Measurements from ENCODE around the gene UROC1. TPM values are rescaled to one million over a fixed set of nuclear protein-coding genes. Genes with fewer than 3 reads are reported as not detected.
A peak's percentile ranks its signal among the peaks of the same experiment; 100 is the strongest.

Gene UROC1
- total and polyA plus RNA-seq, 9 of the 15 experiments (the other 6 are each of a cell fraction or from before 2014, with no cell fraction given) = not detected

- TF ChIP-seq HINFP (tag; conservative IDR thresholded peaks at IDR 0.05; ENCODE audit: low read depth) = no peak
- TF ChIP-seq DACH1 (IDR thresholded peaks at IDR 0.05; ENCODE audit: partially characterized antibody) = peak; percentile 59
- TF ChIP-seq L3MBTL2 (IDR thresholded peaks at IDR 0.05) = peak; percentile 90
- 0 out of 2 replicates have a peak, but pooled peaks have one; percentile 46 for TF ChIP-seq HDAC2 (IDR thresholded peaks at IDR 0.05)
- 0 out of 2 replicates have a peak, but pooled peaks have one; percentile 49 for TF ChIP-seq NBN (IDR thresholded peaks at IDR 0.05; ENCODE audit: low read depth)
- TF ChIP-seq UBTF (IDR thresholded peaks at IDR 0.05; ENCODE audit: borderline replicate concordance in 1 of 2, low read depth in 2 of 2, low read length in 2 of 2) = 0 out of 4 replicates have a peak, but pooled peaks of 1 of the 2 experiments have one; percentile 27
- 0 out of 2 replicates have a peak, but pooled peaks have one; percentile 36 for TF ChIP-seq EP400 (IDR thresholded peaks at IDR 0.05)
- TF ChIP-seq MAZ (CRISPR knock-in tag; conservative IDR thresholded peaks at IDR 0.05 in 1 of 2, IDR thresholded peaks at IDR 0.05 in 1 of 2) = no peak
- TF ChIP-seq TOE1 (IDR thresholded peaks at IDR 0.05; ENCODE audit: borderline replicate concordance) = no peak
- TF ChIP-seq TOE1 (CRISPR knock-in tag; IDR thresholded peaks at IDR 0.05; ENCODE audit: borderline replicate concordance, low read depth) = no peak
- peak; percentile 87 for TF ChIP-seq ATF3 (IDR thresholded peaks at IDR 0.05)
- TF ChIP-seq ATF3 (CRISPR knock-in tag; conservative IDR thresholded peaks at IDR 0.05) = 0 out of 2 replicates have a peak, but pooled peaks have one; percentile 17
- 0 out of 2 replicates have a peak, but pooled peaks have one; percentile 36 for TF ChIP-seq CXXC5 (CRISPR knock-in tag; IDR thresholded peaks at IDR 0.05)
- no peak for TF ChIP-seq CC2D1A (IDR thresholded peaks at IDR 0.05)
- peak; percentile 73 for TF ChIP-seq ARID1B (IDR thresholded peaks at IDR 0.05)
- no peak for TF ChIP-seq BACH1 (tag; IDR thresholded peaks at IDR 0.05)
- TF ChIP-seq NFATC3 (IDR thresholded peaks at IDR 0.05) = peak; percentile 94
- no peak for TF ChIP-seq ZNF584 (CRISPR knock-in tag; IDR thresholded peaks at IDR 0.05; ENCODE audit: low read depth)
- TF ChIP-seq ATF7 (IDR thresholded peaks at IDR 0.05) = peak; percentile 81
- 0 out of 4 replicates have a peak, but pooled peaks of 1 of the 2 experiments have one; percentile 30 for TF ChIP-seq ZNF639 (CRISPR knock-in tag; conservative IDR thresholded peaks at IDR 0.05 in 1 of 2, IDR thresholded peaks at IDR 0.05 in 1 of 2)
- no peak for TF ChIP-seq POLR2H (tag; IDR thresholded peaks at IDR 0.05; ENCODE audit: low read depth)
- peak; percentile 93 for TF ChIP-seq FOSL1 (tag; conservative IDR thresholded peaks at IDR 0.05)
Observed at GRCh38 chr3:126472277-126473006, 45.1 kb downstream of the UROC1 start (continued).
